Diencephalon (tissue), 1 donor: ENCODE results near the gene TMEM44. TPM values are rescaled to one million over a fixed set of nuclear protein-coding genes. Genes with fewer than 3 reads are reported as not detected.

Experiments
- small RNA-seq: library from RNA; depleted of rRNA; stranded (forward); fragments of <200 nt; gene quantifications from one replicate; pipeline ENCODE3, GENCODE V24; 2014
- total RNA-seq: library from RNA; depleted of rRNA; stranded (reverse); fragments of >200 nt; gene quantifications from one replicate; pipeline ENCODE4 v1.2.3, GENCODE V29; 2014

Gene TMEM44
- total RNA-seq = 26.1 TPM

GRCh38 chr3:194633349-194634004 is at the start of gene TMEM44:
TMEM44 (minus strand) TSS chr3:194633419; CDS start chr3:194633215, 204 bp downstream.

GRCh38 chr3:194671900-194672808 is 38.9 kb upstream of the TMEM44 start, which contains the start of gene LSG1:
LSG1 (minus strand) TSS chr3:194672191; CDS start chr3:194672162, 29 bp downstream.

Small RNAs within 50 kb of the gene (small RNA-seq; reads per million reads assigned to genes)
- gene AC046143.2 = not detected

Other genes with a start within 250 kb of the TMEM44 start
- gene GP5, start 234.2 kb downstream of the TMEM44 start, total RNA-seq = under 0.01 TPM
- 120 TPM for gene ATP13A3, start 146.4 kb downstream of the TMEM44 start, total RNA-seq
- gene LSG1, start 38.8 kb upstream of the TMEM44 start, total RNA-seq = 36.0 TPM
- gene FAM43A, start 52.5 kb upstream of the TMEM44 start, total RNA-seq = 5.8 TPM